Measurements from ENCODE around the gene TMEM119.
"Not testable (repeated sequence)": the region's sequence is repeated elsewhere in the genome, so short reads cannot be mapped to it uniquely, and the experiment has no call there.

TMEM119 gene

GRCh38 chr12:108581311-108582227, 16.3 kb downstream of the TMEM119 start:
- no peak for DNase-seq

- no peak for DNase-seq
Observed at GRCh38 chr12:108580531-108580930, 17.4 kb downstream of the TMEM119 start.

- DNase-seq, result no peak
Observed at GRCh38 chr12:108578813-108579212, 19.1 kb downstream of the TMEM119 start.

- no peak for DNase-seq
Observed at GRCh38 chr12:108578264-108578663, 19.6 kb downstream of the TMEM119 start.

GRCh38 chr12:108577458-108577857, 20.4 kb downstream of the TMEM119 start:
- no peak for DNase-seq

- no peak for DNase-seq
Observed at GRCh38 chr12:108576660-108577234, 21.1 kb downstream of the TMEM119 start.

GRCh38 chr12:108575199-108575912, 22.5 kb downstream of the TMEM119 start:
- no peak for DNase-seq

- not testable (repeated sequence) for DNase-seq
Observed at GRCh38 chr12:108574276-108574675, 23.6 kb downstream of the TMEM119 start.

- DNase-seq, result no peak
Observed at GRCh38 chr12:108573317-108573716, 24.6 kb downstream of the TMEM119 start.

- no peak for DNase-seq
Observed at GRCh38 chr12:108572166-108572790, 25.6 kb downstream of the TMEM119 start.

GRCh38 chr12:108571609-108572165, 26.2 kb downstream of the TMEM119 start:
- no peak for DNase-seq

GRCh38 chr12:108570743-108571608, 26.9 kb downstream of the TMEM119 start:
- DNase-seq, result no peak

GRCh38 chr12:108568338-108569154, 29.3 kb downstream of the TMEM119 start:
- DNase-seq, result no peak

- DNase-seq, result no peak
Observed at GRCh38 chr12:108567406-108568337, 30.2 kb downstream of the TMEM119 start.

- DNase-seq, result no peak
Observed at GRCh38 chr12:108566452-108566851, 31.4 kb downstream of the TMEM119 start.

GRCh38 chr12:108565976-108566375, 31.9 kb downstream of the TMEM119 start:
- peak; percentile 52 for DNase-seq

- DNase-seq, result no peak
Observed at GRCh38 chr12:108565146-108565545, 32.7 kb downstream of the TMEM119 start.

- peak; percentile 6 for DNase-seq
Observed at GRCh38 chr12:108564724-108565123, 33.2 kb downstream of the TMEM119 start.

GRCh38 chr12:108563804-108564151, 34.1 kb downstream of the TMEM119 start:
- no peak for DNase-seq
